ENCODE data around the gene METTL25.

- no peak for TF ChIP-seq POLR2AphosphoS5 (IDR thresholded peaks at IDR 0.05; ENCODE audit: low read depth, low read length)
- no peak for TF ChIP-seq CTCF (IDR thresholded peaks at IDR 0.05)
- no peak for TF ChIP-seq SIN3A (IDR thresholded peaks at IDR 0.05; ENCODE audit: borderline replicate concordance, insufficient read depth, low read depth, low read length)
Observed at GRCh38 chr12:82398879-82399278, 40.5 kb downstream of the METTL25 start.
